ENCODE results near the gene SLC2A13.
"Not testable (repeated sequence)": the region's sequence is repeated elsewhere in the genome, so short reads cannot be mapped to it uniquely, and the experiment has no call there.

The SLC2A13 gene

GRCh38 chr12:40032433-40033241, 73.2 kb downstream of the SLC2A13 start:
- Histone ChIP-seq H3K36me3 (ENCODE audit: low read depth) (no peaks in the 10 kb centered on the region), H3K4me3 (ENCODE audit: severe bottlenecking) (no peak overlapping the region), H3K9me3 (ENCODE audit: severe bottlenecking) (no peaks in the 10 kb centered on the region), H3K27ac (ENCODE audit: poor library complexity, severe bottlenecking) (no peak overlapping the region), H3K27me3 (ENCODE audit: insufficient read depth, poor library complexity, severe bottlenecking) (no peaks in the 10 kb centered on the region), H3K4me1 (ENCODE audit: insufficient read depth, poor library complexity, severe bottlenecking) (no peaks in the 10 kb centered on the region)
- TF ChIP-seq CTCF (IDR thresholded peaks at IDR 0.05; ENCODE audit: poor library complexity, severe bottlenecking), result no peak
- DNase-seq (ENCODE audit: low spot score), result no peak
- no peak for ATAC-seq (ENCODE audit: low read depth)

DNA sequence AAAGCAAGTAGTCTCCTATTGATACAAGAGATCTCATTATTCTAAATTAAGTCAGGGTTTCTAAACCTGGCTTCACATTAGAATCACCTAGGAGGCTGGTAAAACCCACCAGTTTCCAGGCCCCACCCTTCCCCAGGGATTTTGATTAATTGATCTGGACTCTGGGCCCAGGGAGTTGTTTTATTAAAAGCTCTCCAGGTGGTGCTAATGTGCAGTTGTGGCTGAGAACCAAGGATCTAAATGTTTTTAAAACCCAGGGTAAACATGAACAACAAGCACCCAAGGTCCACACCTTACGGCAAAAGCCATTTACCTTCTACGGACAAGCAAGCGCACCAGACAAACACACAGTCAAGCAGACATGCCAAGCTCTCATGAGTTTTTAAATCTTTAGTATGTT, 73.9 kb downstream of the SLC2A13 start:
- no peaks in the 10 kb centered on the region for H3K9me3 ChIP-seq (ENCODE audit: severe bottlenecking)
- no peaks in the 10 kb centered on the region for H3K27me3 ChIP-seq (ENCODE audit: insufficient read depth, poor library complexity, severe bottlenecking)
- ATAC-seq (ENCODE audit: low read depth), result no peak
- no peak for DNase-seq (ENCODE audit: low spot score)
- H3K36me3 ChIP-seq (ENCODE audit: low read depth), result no peaks in the 10 kb centered on the region
- no peak overlapping the region for H3K27ac ChIP-seq (ENCODE audit: poor library complexity, severe bottlenecking)
- H3K4me1 ChIP-seq (ENCODE audit: insufficient read depth, poor library complexity, severe bottlenecking), result no peaks in the 10 kb centered on the region
- no peak overlapping the region for H3K4me3 ChIP-seq (ENCODE audit: severe bottlenecking)
- TF ChIP-seq CTCF (IDR thresholded peaks at IDR 0.05; ENCODE audit: poor library complexity, severe bottlenecking), result no peak

DNA sequence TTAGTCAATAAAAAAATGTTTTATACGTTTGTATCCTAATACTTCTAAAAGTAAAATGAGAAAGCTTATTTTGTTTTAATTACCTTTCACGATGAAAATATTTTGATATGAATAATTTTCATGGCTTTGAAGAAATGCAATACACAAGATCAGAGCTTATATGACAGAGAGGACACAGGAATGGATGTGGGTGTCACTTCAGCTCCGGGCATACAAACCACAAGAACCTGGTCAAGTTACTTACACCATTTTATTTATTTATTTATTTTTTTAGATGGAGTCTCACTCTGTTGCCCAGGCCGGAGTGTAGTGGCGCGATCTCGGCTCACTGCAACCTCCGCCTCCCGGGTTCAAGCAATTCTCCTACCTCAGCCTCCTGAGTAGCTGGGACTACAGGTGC, 74.9 kb downstream of the SLC2A13 start:
- not testable (repeated sequence) for H3K4me1 ChIP-seq (ENCODE audit: insufficient read depth, poor library complexity, severe bottlenecking); H3K27ac ChIP-seq (ENCODE audit: poor library complexity, severe bottlenecking); H3K36me3 ChIP-seq (ENCODE audit: low read depth); H3K9me3 ChIP-seq (ENCODE audit: severe bottlenecking); DNase-seq (ENCODE audit: low spot score); ATAC-seq (ENCODE audit: low read depth); H3K27me3 ChIP-seq (ENCODE audit: insufficient read depth, poor library complexity, severe bottlenecking); H3K4me3 ChIP-seq (ENCODE audit: severe bottlenecking)

DNA sequence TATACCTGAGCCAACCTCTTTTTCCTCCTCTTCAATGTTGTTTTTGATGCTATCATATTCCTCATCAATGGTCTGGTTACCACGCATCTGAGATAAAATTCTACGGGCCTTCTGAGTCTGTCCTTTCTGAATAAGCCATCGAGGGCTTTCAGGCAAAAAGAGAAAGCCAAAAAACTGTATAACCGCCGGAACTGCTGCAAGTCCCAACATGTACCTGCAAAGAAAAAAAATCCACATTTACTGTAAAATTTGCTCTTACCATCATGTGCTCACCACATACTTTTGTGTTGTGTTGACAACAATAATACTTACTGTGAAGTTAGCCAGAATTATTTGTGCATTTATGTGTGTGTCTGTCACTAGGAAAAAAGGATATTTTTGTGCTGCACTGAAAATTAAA, 77.6 kb downstream of the SLC2A13 start:
- TF ChIP-seq CTCF (IDR thresholded peaks at IDR 0.05; ENCODE audit: poor library complexity, severe bottlenecking), result no peak
- no peaks in the 10 kb centered on the region for H3K36me3 ChIP-seq (ENCODE audit: low read depth)
- no peaks in the 10 kb centered on the region for H3K4me1 ChIP-seq (ENCODE audit: insufficient read depth, poor library complexity, severe bottlenecking)
- no peak for ATAC-seq (ENCODE audit: low read depth)
- DNase-seq (ENCODE audit: low spot score), result no peak
- H3K9me3 ChIP-seq (ENCODE audit: severe bottlenecking), result no peaks in the 10 kb centered on the region
- H3K27ac ChIP-seq (ENCODE audit: poor library complexity, severe bottlenecking), result no peak overlapping the region
- H3K27me3 ChIP-seq (ENCODE audit: insufficient read depth, poor library complexity, severe bottlenecking), result no peaks in the 10 kb centered on the region
- H3K4me3 ChIP-seq (ENCODE audit: severe bottlenecking), result no peak overlapping the region

- ATAC-seq (ENCODE audit: low read depth) (no peak), DNase-seq (ENCODE audit: low spot score) (no peak)
- Histone ChIP-seq H3K9me3 (ENCODE audit: severe bottlenecking) (no peaks in the 10 kb centered on the region), H3K27ac (ENCODE audit: poor library complexity, severe bottlenecking) (no peak overlapping the region), H3K27me3 (ENCODE audit: insufficient read depth, poor library complexity, severe bottlenecking) (no peaks in the 10 kb centered on the region), H3K4me1 (ENCODE audit: insufficient read depth, poor library complexity, severe bottlenecking) (no peaks in the 10 kb centered on the region), H3K4me3 (ENCODE audit: severe bottlenecking) (no peak overlapping the region), H3K36me3 (ENCODE audit: low read depth) (no peaks in the 10 kb centered on the region)
- TF ChIP-seq CTCF (IDR thresholded peaks at IDR 0.05; ENCODE audit: poor library complexity, severe bottlenecking), result no peak
Measured at GRCh38 chr12:40022850-40023249, 83.0 kb downstream of the SLC2A13 start.
